NB4 (cell line): Measurements from ENCODE around the gene ECT2L.

Experiments used
- CTCF ChIP-seq: IDR thresholded peaks from one replicate; pipeline ENCODE4 v1.5.1; 2012; ENCODE audit warnings: low read depth, low read length
- POLR2A ChIP-seq: IDR thresholded peaks from 2 replicates; pipeline ENCODE4 v1.6.1; 2011; ENCODE audit warnings: mild to moderate bottlenecking; ENCODE audit not compliant: insufficient read length; ENCODE audit errors: extremely low read depth
- TF ChIP-seq, protein P1 (sequence below): IDR thresholded peaks from 2 replicates; pipeline ENCODE4 v1.6.1; 2011; ENCODE audit warnings: low read depth, low read length

GRCh38 chr6:138925806-138926205, 129.9 kb downstream of the ECT2L start:
- TF ChIP-seq CTCF, result no peak
- TF ChIP-seq, protein P1, sequence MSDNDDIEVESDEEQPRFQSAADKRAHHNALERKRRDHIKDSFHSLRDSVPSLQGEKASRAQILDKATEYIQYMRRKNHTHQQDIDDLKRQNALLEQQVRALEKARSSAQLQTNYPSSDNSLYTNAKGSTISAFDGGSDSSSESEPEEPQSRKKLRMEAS, result no peak
- no peak for TF ChIP-seq POLR2A
